Endothelial cell of umbilical vein (primary cell): ENCODE data around the gene UBE2E2. TPM values are rescaled to one million over a fixed set of nuclear protein-coding genes. Genes with fewer than 3 reads are reported as not detected.

Experiments used
- BruUV-seq: library from RNA; stranded (reverse); fragments of 400-500 nt; replicated peaks from 2 replicates; lab custom pipeline; 2021; lab: Mats Ljungman, UMichigan
- CTCF ChIA-PET: fragments of 300-600, 350-600 bp; sonication (Branson Sonifier 250); formaldehyde crosslinking; loops from one replicate; lab custom pipeline; 2021; ENCODE audit warnings: antibody characterized with exemption, inconsistent platforms; lab: Charles Lee
- POLR2A ChIA-PET: fragments of 300-600, 350-600 bp; sonication (Branson Sonifier 250); formaldehyde crosslinking; loops from one replicate; lab custom pipeline; 2021; ENCODE audit warnings: antibody characterized with exemption, inconsistent platforms; lab: Charles Lee
- DNase-seq: peaks from one replicate; pipeline ENCODE4 v3.0.0-alpha.2; 2011; ENCODE audit warnings: low read depth, low spot score
- FAIRE-seq: peaks from 2 replicates; lab custom pipeline; 2011; peaks lifted over from hg19 to GRCh38; lab: Jason Lieb, UNC
- H2AFZ ChIP-seq: 2 replicates; pipeline ENCODE4 v1.6.0; 2012; ENCODE audit warnings: low read depth, low read length, control low read depth, inconsistent platforms
- H3K27ac ChIP-seq: 2 replicates; pipeline ENCODE4 v1.5.1; 2011; ENCODE audit warnings: low read depth, mild to moderate bottlenecking, control low read depth, low read length, moderate library complexity; ENCODE audit not compliant: insufficient read depth
- H3K27me3 ChIP-seq, 2 experiments: 2 replicates each; pipeline versions ENCODE4 v1.6.0 to v1.6.1; 2011; ENCODE audit warnings: low read length in 2 of 2, mixed read lengths in 1 of 2; ENCODE audit not compliant: control insufficient read depth in 2 of 2, insufficient read depth in 2 of 2
- H3K36me3 ChIP-seq, 2 experiments: 2 replicates in 1 of 2; 3 replicates in 1 of 2; pipeline ENCODE4 v1.5.1; 2011; ENCODE audit warnings: low read length in 2 of 2, mild to moderate bottlenecking in 1 of 2, moderate library complexity in 1 of 2; ENCODE audit not compliant: control insufficient read depth in 2 of 2, insufficient read depth in 2 of 2; ENCODE audit errors: extremely low read depth in 1 of 2
- H3K4me1 ChIP-seq: 3 replicates; pipeline ENCODE4 v1.5.1; 2011; ENCODE audit warnings: mild to moderate bottlenecking, low read length; ENCODE audit not compliant: control insufficient read depth, insufficient read depth; ENCODE audit errors: extremely low read depth
- H3K4me2 ChIP-seq: 2 replicates; pipeline ENCODE4 v1.6.1; 2011; ENCODE audit warnings: low read length, control low read depth, mixed read lengths; ENCODE audit not compliant: insufficient read depth
- H3K4me3 ChIP-seq, 3 experiments: fragments of 200-600 bp in 1 of 3; sonication (generic), shearing (Covaris generic) in 1 of 3; replicated peaks in 1 of 3; 2 replicates each; pipeline ENCODE4 v1.5.1; 2011 to 2016; ENCODE audit warnings: control low read depth in 3 of 3, low read length in 3 of 3, mild to moderate bottlenecking in 2 of 3, inconsistent platforms in 1 of 3, low read depth in 1 of 3, moderate library complexity in 1 of 3; ENCODE audit not compliant: insufficient read depth in 1 of 3
- H3K79me2 ChIP-seq: 2 replicates; pipeline ENCODE4 v1.6.0; 2012; ENCODE audit warnings: low read length, inconsistent platforms; ENCODE audit not compliant: control insufficient read depth, insufficient read depth
- H3K9ac ChIP-seq: replicated peaks from 2 replicates; pipeline ENCODE3; 2011; ENCODE audit warnings: low read length, control low read depth; ENCODE audit not compliant: insufficient read depth; ENCODE audit errors: extremely low read depth
- H3K9me1 ChIP-seq: replicated peaks from 3 replicates; pipeline ENCODE4 v1.6.0; 2011; ENCODE audit warnings: mild to moderate bottlenecking, low read length; ENCODE audit not compliant: control insufficient read depth, insufficient read depth; ENCODE audit errors: extremely low read depth
- H3K9me3 ChIP-seq: replicated peaks from 2 replicates; pipeline ENCODE4 v1.5.1; 2012; ENCODE audit warnings: low read length, inconsistent platforms; ENCODE audit not compliant: control insufficient read depth, insufficient read depth
- H4K20me1 ChIP-seq: replicated peaks from 2 replicates; pipeline ENCODE3; 2011; ENCODE audit warnings: mild to moderate bottlenecking, low read length; ENCODE audit not compliant: control insufficient read depth, insufficient read depth; ENCODE audit errors: extremely low read depth
- CTCF ChIP-seq, 2 donors: IDR thresholded peaks; 1 replicate in 1 of 2; 2 replicates in 1 of 2; pipeline ENCODE4 v1.5.1; 2011; ENCODE audit warnings: low read length in 2 of 2, mild to moderate bottlenecking in 2 of 2, moderate library complexity in 2 of 2, control low read depth in 1 of 2, inconsistent platforms in 1 of 2, low read depth in 1 of 2; ENCODE audit not compliant: insufficient read depth in 1 of 2; ENCODE audit errors: extremely low read depth in 1 of 2
- EZH2 ChIP-seq: IDR thresholded peaks from 2 replicates; pipeline ENCODE4 v1.6.1; 2012; ENCODE audit warnings: borderline replicate concordance, low read depth, mild to moderate bottlenecking, moderate library complexity, low read length, inconsistent platforms; ENCODE audit not compliant: severe bottlenecking
- FOS ChIP-seq: IDR thresholded peaks from 2 replicates; pipeline ENCODE4 v1.6.1; 2011; ENCODE audit warnings: mild to moderate bottlenecking, low read length, moderate library complexity, borderline replicate concordance; ENCODE audit not compliant: insufficient read depth
- JUN ChIP-seq: IDR thresholded peaks from 2 replicates; pipeline ENCODE4 v1.6.1; 2011; ENCODE audit warnings: borderline replicate concordance, low read depth; ENCODE audit not compliant: insufficient read length, insufficient read depth
- MAX ChIP-seq: IDR thresholded peaks from 2 replicates; pipeline ENCODE4 v1.6.1; 2011; ENCODE audit not compliant: insufficient read depth, insufficient read length
- MYC ChIP-seq: IDR thresholded peaks from one replicate; pipeline ENCODE4 v1.6.1; 2011; ENCODE audit warnings: mild to moderate bottlenecking, low read depth, low read length
- POLR2A ChIP-seq: IDR thresholded peaks from 2 replicates; pipeline ENCODE4 v1.6.1; 2012; ENCODE audit warnings: low read depth, mild to moderate bottlenecking, control low read depth, low read length
- dilution Hi-C: fragments of 300-500 bp; cut with MboI; formaldehyde crosslinking; loops from one replicate; pipeline ENCODE4 v1.15.0; 2019; ENCODE audit warnings: low sequenced_read_pairs; ENCODE audit not compliant: extremely low pct_ligation_motif_present
- intact Hi-C: fragments of 100-400 bp; cut with micrococcal nuclease; formaldehyde crosslinking; loops from one replicate; pipeline ENCODE4 v1.10.0; 2022
- polyA plus RNA-seq, 4 experiments: library from polyadenylated mRNA; depleted of rRNA in 3 of 4; stranded (reverse) in 3 of 4; unstranded in 1 of 4; fragments of >200 nt; gene quantifications; 2 replicates each; pipeline versions ENCODE4 v1.2.1 to v1.2.3, GENCODE V29; 2011 to 2012; ENCODE audit warnings: missing spikeins in 1 of 4
- total RNA-seq: library from RNA; stranded (reverse); gene quantifications from 2 replicates; pipeline ENCODE4 v1.2.3, GENCODE V29; 2021

The UBE2E2 gene
- total and polyA plus RNA-seq, 2 donors (not counting 3 experiments of a cell fraction or from before 2014, with no cell fraction given), result 37.0 to 45.4 TPM

- CTCF ChIA-PET, result interaction anchor here (1.6 kb wide), 1 partner anchor 12 kb away, joined by 4 read pairs; no protein-coding TSS in a partner anchor
- Histone ChIP-seq H3K9me3 (no peaks in the 10 kb centered on the region), H3K27ac (no peak overlapping the region), H3K4me3 (no peak overlapping the region), H3K4me2 (no peak overlapping the region), H3K79me2 (peaks cover 15% of the 10 kb centered on the region), H3K9me1 (peaks cover 3% of the 10 kb centered on the region), H4K20me1 (peaks cover under 1% of the 10 kb centered on the region), H3K4me1 (no peaks in the 10 kb centered on the region), H2AFZ (no peak overlapping the region), H3K9ac (no peak overlapping the region), H3K27me3 (no peaks in the 10 kb centered on the region), H3K36me3 (no peaks in the 10 kb centered on the region)
- FAIRE-seq, result no peak
- intact Hi-C loops, result no loop called here
- POLR2A ChIA-PET, result no interaction called here
- TF ChIP-seq MAX (no peak), POLR2A (no peak), EZH2 (no peak), FOS (no peak), MYC (no peak), CTCF (IDR thresholded peaks at IDR 0.05; ENCODE audit: extremely low read depth in 1 of 2, insufficient read depth in 1 of 2, low read depth in 1 of 2, low read length in 2 of 2) (no peak), JUN (no peak)
- DNase-seq, result no peak
- dilution Hi-C loops, result no loop called here
- no TSS peak for BruUV-seq
Measured at GRCh38 chr3:23213813-23214212, 10.7 kb downstream of the UBE2E2 start.
